NCI-H2227 (cell line): ENCODE data around the gene CCM2.
A peak's percentile ranks its signal among the peaks of the same experiment; 100 is the strongest.

Experiments
- DNase-seq: peaks from one replicate; lab custom pipeline; 2025; ENCODE audit not compliant: unreplicated experiment; lab: John Stamatoyannopoulos, UW

CCM2 gene

DNA sequence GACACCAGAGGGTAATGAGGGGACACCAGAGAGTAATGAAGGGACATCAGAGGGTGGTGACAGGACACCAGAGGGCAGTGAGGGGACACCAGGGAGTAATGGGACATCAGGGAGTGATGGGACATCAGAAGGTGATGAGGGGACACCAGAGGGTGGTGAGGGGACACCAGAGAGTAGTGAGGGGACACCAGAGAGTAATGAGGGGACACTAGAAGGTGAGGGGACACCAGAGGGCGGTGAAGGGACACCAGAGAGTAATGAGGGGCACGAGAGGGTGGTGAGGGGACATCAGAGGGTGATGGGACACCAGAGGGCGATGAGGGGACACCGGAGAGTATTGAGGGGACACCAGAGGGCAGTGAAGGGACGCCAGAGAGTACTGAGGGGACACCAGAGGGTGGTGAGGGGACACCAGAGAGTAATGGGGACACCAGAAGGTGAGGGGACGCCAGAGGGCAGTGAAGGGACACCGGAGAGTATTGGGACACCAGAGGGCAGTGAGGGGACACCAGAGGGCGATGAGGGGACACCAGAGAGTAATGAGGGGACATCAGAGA lies 78.2 kb downstream of the CCM2 start:
- DNase-seq, result no peak

GRCh38 chr7:45080265-45080957 lies 80.4 kb downstream of the CCM2 start:
- DNase-seq, result no peak

GRCh38 chr7:45080958-45081669 lies 81.1 kb downstream of the CCM2 start:
- DNase-seq, result no peak

GRCh38 chr7:45081670-45081974 lies 81.6 kb downstream of the CCM2 start:
- DNase-seq, result no peak

GRCh38 chr7:45082031-45082830 lies 82.2 kb downstream of the CCM2 start:
- no peak for DNase-seq

DNA sequence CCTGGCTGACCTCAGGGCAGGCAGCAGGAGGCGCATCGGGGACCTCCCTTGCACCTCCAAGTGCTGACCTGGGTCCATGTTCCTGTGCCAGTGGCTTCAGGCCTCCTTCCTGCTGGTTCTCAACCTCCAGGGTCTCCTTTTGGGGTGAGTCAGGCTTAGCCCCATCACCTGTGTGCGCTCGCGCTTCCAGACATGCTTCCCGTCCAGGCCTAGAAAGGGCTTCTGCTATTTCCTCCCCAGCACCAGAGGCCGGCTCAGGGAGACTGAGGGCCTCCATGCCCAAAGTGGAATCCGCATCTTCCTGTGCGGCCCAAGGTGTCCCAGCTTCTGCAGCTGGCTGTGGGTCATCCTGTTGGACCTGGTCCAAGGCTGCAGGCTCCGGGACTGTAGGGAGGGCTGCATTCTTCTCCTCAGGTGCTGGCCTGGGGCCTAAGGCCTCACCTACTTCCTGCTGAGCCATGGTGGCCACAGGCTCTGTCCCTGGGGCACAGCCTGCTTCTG lies 82.9 kb downstream of the CCM2 start:
- DNase-seq, result no peak

DNA sequence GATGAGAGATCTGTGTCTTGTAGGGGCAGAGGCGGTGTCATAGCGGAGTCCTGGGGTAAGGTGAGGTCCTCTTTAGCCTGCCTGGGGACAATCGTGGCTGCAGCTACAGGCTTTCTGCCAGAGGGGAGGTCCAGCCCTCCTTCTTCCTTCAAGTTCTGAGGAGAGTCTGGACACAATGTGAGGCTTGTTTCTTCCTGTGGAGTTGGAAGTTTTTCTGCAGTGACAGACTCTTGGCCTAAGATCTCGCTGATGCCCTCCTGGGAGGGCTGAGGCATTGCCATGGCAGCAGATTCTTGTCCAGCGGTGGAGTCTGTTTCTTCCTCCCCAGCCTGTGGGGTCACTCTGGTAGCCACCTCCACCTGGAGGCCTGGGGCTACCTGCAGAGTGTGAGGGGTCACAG lies 84.3 kb downstream of the CCM2 start:
- DNase-seq, result no peak

- no peak for DNase-seq
These were observed 85.1 kb downstream of the CCM2 start for GRCh38 chr7:45084901-45085618.

DNA sequence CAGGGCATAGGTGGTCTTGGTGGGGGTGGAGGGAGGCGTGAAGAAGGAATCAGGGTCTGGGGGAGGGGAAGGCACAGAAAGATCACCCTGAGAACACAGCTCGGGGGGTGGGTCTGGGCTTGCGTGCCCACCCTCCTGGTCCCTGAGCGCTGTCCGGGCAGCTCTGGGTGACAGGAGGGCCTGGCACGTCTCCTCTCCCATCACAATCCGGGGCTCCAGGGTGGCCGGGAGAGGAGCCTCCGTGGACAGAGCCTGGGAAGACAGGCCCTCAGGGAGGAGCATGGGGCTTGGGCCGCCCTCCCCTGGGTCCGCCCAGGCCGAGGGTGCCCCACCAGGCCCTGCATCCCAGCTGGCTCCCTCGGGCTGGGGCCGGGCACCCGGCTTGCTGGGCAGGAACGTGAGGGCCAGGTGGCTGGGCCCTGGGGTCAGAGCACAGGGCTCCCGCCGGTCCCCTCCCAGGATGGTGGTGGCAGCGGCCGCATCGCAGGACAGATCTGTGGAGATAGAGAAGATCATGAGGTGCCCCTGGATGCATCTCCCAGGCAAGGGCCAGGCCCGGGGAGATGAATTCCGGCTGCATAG lies 85.7 kb downstream of the CCM2 start:
- no peak for DNase-seq

DNA sequence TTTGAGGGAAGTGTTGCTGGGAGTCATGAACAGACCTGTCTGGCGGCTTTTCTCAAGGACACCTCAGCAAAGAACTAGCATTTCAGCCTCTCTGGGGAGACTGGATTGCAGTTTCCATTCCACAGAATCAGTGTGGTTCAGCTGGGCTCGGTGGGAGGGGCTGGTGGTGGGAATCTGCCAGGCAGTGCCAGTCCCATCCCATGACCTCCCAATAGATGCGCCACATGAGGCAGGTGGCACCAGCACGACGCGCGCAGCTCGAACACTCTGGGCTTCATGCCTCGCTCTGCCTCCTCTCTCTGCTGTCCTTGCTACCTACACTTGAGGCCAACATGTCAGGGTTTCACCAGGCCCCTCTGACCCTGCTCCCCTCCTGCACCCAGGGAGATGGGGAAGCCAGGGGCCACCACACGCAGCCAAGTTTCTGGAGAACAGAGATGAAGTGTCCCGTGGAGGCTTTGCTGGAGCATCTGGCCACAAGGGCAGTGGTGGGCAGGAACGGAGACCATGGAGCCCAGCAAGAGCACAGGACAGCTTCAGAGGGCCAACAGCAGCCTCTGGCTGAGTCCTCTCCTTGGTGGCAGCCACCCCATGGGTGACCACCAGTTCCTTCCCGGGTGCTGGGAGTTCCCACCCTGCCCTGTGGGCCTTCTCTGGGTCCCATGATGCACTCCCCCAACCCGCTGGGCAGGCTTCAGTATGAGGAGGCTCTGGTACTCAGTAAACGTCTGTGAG lies 86.5 kb downstream of the CCM2 start:
- DNase-seq, result no peak

GRCh38 chr7:45087301-45088145 lies 87.5 kb downstream of the CCM2 start:
- no peak for DNase-seq

GRCh38 chr7:45088146-45088701 lies 88.2 kb downstream of the CCM2 start:
- peak; percentile 27 for DNase-seq

GRCh38 chr7:45088821-45089340 lies 88.9 kb downstream of the CCM2 start, which contains the start of gene NACAD:
Gene NACAD, minus strand, starts transcription at chr7:45088969. Its CDS starts 75 bp downstream, at chr7:45088894.
- peak; percentile 95 for DNase-seq

DNA sequence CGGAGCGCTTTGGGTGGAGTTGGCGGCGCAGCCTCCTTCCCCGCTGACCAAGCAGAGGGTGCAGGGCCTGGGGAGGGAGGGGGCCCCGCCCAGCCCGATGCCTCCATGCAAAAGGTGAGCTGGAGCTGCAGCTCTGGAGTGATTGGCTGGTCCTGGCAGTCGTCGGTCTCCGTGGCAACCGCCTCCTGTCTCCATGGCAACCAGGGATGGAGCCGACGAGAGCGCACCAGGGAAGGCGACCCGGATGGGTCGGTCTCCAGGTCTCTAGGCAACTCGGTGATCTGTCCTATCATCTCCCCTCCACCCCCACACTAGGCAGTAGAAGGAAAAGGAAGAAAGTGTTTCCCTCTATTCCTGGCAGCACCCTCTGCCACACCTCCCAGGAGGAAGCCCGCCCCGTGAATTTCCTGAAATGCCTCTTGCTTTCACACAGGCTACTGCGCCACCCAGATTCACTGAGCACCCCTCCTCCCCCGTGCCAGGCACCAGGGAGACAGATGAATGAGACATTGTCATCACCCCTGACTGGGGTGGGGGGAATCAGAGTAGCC lies 89.4 kb downstream of the CCM2 start:
- DNase-seq, result peak; percentile 98

- no peak for DNase-seq
These were observed 92.3 kb downstream of the CCM2 start for GRCh38 chr7:45092100-45092930.

GRCh38 chr7:45092931-45093235 lies 92.9 kb downstream of the CCM2 start:
- no peak for DNase-seq
